Right kidney (tissue), 1 donor: ENCODE measurements around the gene DTD2.

ENCODE experiments used
- DNase-seq: peaks from one replicate; pipeline ENCODE4 v3.0.0-alpha.2; 2016

The DTD2 gene

GRCh38 chr14:31405599-31406232 lies 51.6 kb downstream of the DTD2 start:
- no peak for DNase-seq

GRCh38 chr14:31405106-31405505 lies 52.2 kb downstream of the DTD2 start:
- no peak for DNase-seq

GRCh38 chr14:31403707-31404106 lies 53.6 kb downstream of the DTD2 start:
- no peak for DNase-seq

- no peak for DNase-seq
Observed at GRCh38 chr14:31402764-31403439, 54.4 kb downstream of the DTD2 start.

GRCh38 chr14:31401369-31401932 lies 55.9 kb downstream of the DTD2 start:
- no peak for DNase-seq

- DNase-seq = no peak
Observed at GRCh38 chr14:31400031-31400638, 57.2 kb downstream of the DTD2 start.
